Measurements from ENCODE around the gene DOCK3.

DNA sequence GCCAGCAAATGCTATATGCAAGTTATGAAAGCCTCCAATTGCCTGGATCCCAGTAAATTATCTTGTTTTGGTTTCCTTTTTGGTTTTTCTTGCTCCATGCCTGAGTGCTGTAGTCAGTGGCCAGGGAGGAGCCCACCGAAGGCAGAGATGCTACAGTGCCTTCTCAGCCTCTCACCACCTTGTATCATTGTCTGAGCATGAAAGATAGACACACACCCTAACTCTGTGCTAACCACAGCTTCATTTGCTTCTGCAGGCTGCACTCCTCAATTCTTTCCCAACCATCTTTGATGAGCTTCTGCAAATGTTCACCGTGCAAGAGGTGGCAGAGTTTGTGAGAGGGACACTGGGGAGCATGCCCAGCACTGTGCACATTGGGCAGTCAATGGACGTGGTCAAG is 595.8 kb downstream of the DOCK3 start:
- TF ChIP-seq EZH2 (IDR thresholded peaks at IDR 0.05; ENCODE audit: borderline replicate concordance, low read depth, low read length, poor library complexity, severe bottlenecking), result no peak
- no peak for TF ChIP-seq CTCF (conservative IDR thresholded peaks at IDR 0.05; ENCODE audit: low read depth, low read length)
